RWPE1 (cell line): Measurements from ENCODE around the gene CYB5D1.

Experiments
- CTCF ChIA-PET: fragments of 350-600 bp; sonication (Branson Sonifier 250); formaldehyde crosslinking; extraction: SDS; loops from one replicate; lab custom pipeline; 2021; lab: Yijun Ruan, JAX
- POLR2A ChIA-PET: fragments of 400-600 bp; formaldehyde crosslinking; extraction: SDS; loops from one replicate; lab custom pipeline; 2020; ENCODE audit warnings: antibody characterized with exemption; ENCODE audit not compliant: low non-redundant PET; lab: Yijun Ruan, JAX
- DNase-seq: peaks from one replicate; pipeline ENCODE4 v3.0.0; 2012; ENCODE audit warnings: low spot score
- H3K27ac ChIP-seq: fragments of 450-650 bp; 2 replicates; pipeline ENCODE4 v1.5.1; 2017
- CTCF ChIP-seq: fragments of 450-650 bp; conservative IDR thresholded peaks from 2 replicates; pipeline ENCODE4 v1.5.1; 2017; ENCODE audit warnings: low read depth, mild to moderate bottlenecking

Gene CYB5D1

DNA sequence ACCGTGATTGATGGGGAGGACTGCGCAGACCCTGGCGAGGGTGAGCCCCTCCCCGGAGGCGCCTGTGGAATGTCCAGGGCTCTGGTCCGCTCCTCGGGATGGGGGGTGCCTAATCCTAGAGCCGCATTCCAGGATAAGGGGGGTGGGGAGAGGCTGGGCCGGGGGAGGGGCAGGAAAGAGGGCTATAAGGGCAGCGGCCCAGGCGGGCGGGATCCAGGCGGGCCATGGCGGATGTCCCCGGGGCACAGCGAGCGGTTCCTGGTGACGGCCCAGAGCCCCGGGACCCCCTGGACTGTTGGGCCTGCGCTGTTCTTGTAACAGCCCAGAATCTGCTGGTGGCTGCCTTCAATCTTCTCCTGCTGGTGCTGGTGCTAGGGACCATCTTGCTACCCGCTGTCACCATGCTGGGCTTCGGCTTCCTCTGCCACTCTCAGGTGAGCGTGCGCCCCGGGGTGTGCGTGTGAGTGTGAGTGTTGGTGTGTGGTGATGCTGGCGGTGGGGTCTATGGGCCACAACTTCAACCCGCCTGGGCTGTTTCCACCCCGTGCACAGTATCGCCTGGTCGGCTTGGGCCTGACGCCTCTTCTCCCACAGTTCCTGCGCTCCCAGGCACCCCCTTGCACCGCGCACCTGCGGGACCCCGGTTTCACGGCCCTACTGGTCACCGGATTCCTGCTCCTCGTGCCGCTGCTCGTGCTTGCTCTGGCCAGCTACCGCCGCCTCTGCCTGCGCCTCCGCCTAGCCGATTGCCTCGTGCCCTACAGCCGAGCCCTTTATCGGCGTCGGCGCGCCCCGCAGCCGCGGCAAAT lies 2.7 kb upstream of the CYB5D1 start, which contains the start of gene TMEM88:
TSS of gene TMEM88 (plus strand) at position 216 of the 809 bp plus-strand sequence. CDS start at position 225, 9 bp downstream.
- CTCF ChIA-PET, result interaction anchor here (0.6 to 2.3 kb wide), 2 partner anchors 103 to 111 kb away, joined by 6 to 13 read pairs; no protein-coding TSS in a partner anchor

GRCh38 chr17:7855660-7856010 lies 2.2 kb upstream of the CYB5D1 start:
- DNase-seq, result no peak
- H3K27ac ChIP-seq, result peak overlapping the region; percentile 94
- CTCF ChIA-PET, result interaction anchor here (0.6 to 2.3 kb wide), 3 partner anchors 17 to 112 kb away, joined by 4 to 13 read pairs (median 6); no protein-coding TSS in a partner anchor
- TF ChIP-seq CTCF, result no peak
- POLR2A ChIA-PET, result no interaction called here

More for the DNA sequence above, 2.7 kb upstream of the CYB5D1 start, which contains the start of gene TMEM88:
- no peak for DNase-seq
- POLR2A ChIA-PET, result no interaction called here
- peak within 1 kb of the TSS; percentile 94 for H3K27ac ChIP-seq
- TF ChIP-seq CTCF, result no peak

DNA sequence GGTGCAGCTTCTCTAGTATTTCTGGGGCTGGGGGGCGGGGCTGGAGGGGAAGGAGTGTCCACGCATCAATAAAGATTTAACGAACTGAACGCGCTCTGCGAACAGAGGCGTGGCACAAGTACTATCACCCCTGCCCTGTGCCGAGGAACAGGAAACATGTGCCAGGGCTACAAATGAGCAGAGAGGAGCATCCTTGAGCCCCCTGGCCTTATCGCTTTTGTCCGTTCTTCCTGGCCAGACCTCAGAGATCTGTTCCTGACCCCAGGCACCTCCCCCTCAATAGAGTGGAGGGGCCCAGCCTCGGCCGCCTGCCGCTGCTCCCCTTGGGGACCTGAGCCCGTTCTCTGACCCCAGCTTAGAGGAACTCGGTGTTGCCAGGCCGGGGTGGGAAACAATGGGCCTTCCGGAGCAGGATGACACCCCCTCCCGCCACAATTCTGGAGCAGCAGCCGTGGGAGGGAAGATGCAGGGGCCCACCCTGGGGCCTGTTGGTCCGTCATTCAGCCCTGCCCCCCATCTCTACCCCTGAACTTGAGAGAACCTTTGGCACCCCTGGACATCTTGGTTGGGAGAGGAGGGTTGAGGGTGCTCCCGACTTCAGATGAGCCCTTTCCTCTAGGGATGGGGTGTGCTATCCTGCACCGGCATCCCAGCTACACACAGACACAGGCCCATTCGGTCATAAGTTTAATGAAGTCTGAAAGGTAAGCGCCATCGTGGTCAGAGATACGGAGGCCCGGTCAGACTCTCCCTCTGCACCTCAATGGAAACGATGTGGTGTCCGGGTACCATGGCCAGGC lies 1.6 kb upstream of the CYB5D1 start:
- no peak for TF ChIP-seq CTCF
- DNase-seq, result no peak
- ChIA-PET CTCF (interaction anchor here (0.6 to 2.3 kb wide), 6 partner anchors 10 to 201 kb away, joined by 3 to 13 read pairs (median 4); no protein-coding TSS in a partner anchor), POLR2A (interaction anchor here (1.0 kb wide), 1 partner anchor 13 kb away, joined by 3 read pairs; no protein-coding TSS in a partner anchor)
- H3K27ac ChIP-seq, result peak overlapping the region; percentile 94

DNA sequence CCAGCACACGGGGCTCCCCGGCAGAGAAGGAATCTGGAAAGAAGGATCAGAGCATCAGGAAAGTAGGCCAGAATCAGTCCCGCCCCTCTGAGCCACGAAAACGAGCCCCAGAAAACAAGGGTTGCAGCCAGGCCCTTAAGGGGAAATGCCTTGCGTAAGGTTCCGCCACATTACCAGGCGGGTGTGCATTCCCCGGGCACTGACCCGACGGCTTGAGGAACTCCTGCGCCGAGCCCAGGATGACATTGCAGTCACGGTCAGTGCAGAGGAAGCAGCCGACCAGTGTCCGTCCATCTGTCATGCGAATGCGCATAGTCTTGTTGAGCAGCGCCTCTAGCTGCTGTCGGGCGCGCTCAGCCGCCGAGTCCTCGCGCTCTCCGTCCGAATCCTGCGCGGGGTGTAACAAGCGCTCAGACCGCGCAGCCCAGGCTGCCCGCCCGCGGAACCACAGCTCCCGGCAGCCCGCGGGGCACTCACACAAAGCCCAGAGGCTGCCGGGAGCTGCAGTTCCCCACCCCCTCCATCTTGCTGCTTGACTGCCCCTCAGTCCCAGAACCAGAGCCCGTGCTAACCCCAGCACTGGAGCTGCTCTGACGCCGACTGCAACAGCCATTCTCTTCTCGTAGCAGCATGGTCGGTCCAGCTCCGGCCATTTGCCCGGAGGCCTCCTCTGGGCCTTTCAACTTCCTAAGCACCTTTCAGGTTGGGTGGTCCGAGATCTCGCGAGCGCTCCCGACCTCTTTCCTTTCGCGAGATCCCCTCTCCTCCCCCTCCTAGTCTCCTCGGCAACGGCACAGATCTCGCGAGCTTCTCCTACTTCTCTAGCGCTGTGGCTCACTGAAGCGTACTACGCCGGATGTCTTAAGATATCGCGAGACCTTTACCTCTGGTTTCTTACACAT lies 741 bp upstream of the CYB5D1 start, which contains the start of gene NAA38:
TSS of gene NAA38 (minus strand) at position 749 of the 902 bp plus-strand sequence. CDS start at position 653, 96 bp downstream.
- peak; percentile 94 for DNase-seq
- ChIA-PET CTCF (interaction anchor here (0.6 to 2.3 kb wide), 6 partner anchors 9 to 200 kb away, joined by 3 to 13 read pairs (median 4); no protein-coding TSS in a partner anchor), POLR2A (interaction anchor here (0.5 to 1.1 kb wide), 3 partner anchors 14 to 213 kb away, joined by 3 to 7 read pairs (median 3); no protein-coding TSS in a partner anchor)
- H3K27ac ChIP-seq, result peak within 1 kb of the TSS; percentile 94
- TF ChIP-seq CTCF, result peak; percentile 48; the same call in 1 of the 2 replicates

GRCh38 chr17:7858522-7858810 lies 663 bp downstream of the CYB5D1 start:
- POLR2A ChIA-PET, result no interaction called here
- no peak for DNase-seq
- CTCF ChIA-PET, result interaction anchor here (0.6 to 1.5 kb wide), 5 partner anchors 8 to 131 kb away, joined by 3 to 4 read pairs (median 4); no protein-coding TSS in a partner anchor

More at GRCh38 chr17:7858522-7858810, 663 bp downstream of the CYB5D1 start:
- peak; percentile 67 for TF ChIP-seq CTCF
- peak overlapping the region; percentile 94 for H3K27ac ChIP-seq
